Measurements from ENCODE around the gene SPTB. TPM values are rescaled to one million over a fixed set of nuclear protein-coding genes. Genes with fewer than 3 reads are reported as not detected.

SPTB gene
- total RNA-seq, 1 experiment from 2014 or later, result not detected

- in situ Hi-C loops (cut with HindIII; ENCODE audit: low sequenced_read_pairs), result no loop called here
Measured at GRCh38 chr14:64743061-64743460, 136.6 kb downstream of the SPTB start.

GRCh38 chr14:64741961-64742360, 137.7 kb downstream of the SPTB start:
- DNase-seq (ENCODE audit: low spot score), result no peak
- in situ Hi-C loops (cut with HindIII; ENCODE audit: low sequenced_read_pairs), result no loop called here

More at GRCh38 chr14:64743061-64743460, 136.6 kb downstream of the SPTB start:
- no peak for DNase-seq (ENCODE audit: low spot score)

GRCh38 chr14:64741200-64741599, 138.5 kb downstream of the SPTB start:
- in situ Hi-C loops (cut with HindIII; ENCODE audit: low sequenced_read_pairs), result no loop called here
- no peak for DNase-seq (ENCODE audit: low spot score)

GRCh38 chr14:64738281-64738804, 141.4 kb downstream of the SPTB start:
- in situ Hi-C loops (cut with HindIII; ENCODE audit: low sequenced_read_pairs), result no loop called here
- no peak for DNase-seq (ENCODE audit: low spot score)

GRCh38 chr14:64737391-64738280, 142.1 kb downstream of the SPTB start:
- in situ Hi-C loops (cut with HindIII; ENCODE audit: low sequenced_read_pairs), result no loop called here
- no peak for DNase-seq (ENCODE audit: low spot score)

GRCh38 chr14:64736271-64737169, 143.2 kb downstream of the SPTB start:
- in situ Hi-C loops (cut with HindIII; ENCODE audit: low sequenced_read_pairs), result no loop called here
- DNase-seq (ENCODE audit: low spot score), result peak; percentile 54

- in situ Hi-C loops (cut with HindIII; ENCODE audit: low sequenced_read_pairs), result no loop called here
- no peak for DNase-seq (ENCODE audit: low spot score)
Measured at GRCh38 chr14:64734990-64735389, 144.7 kb downstream of the SPTB start.

GRCh38 chr14:64733899-64734298, 145.8 kb downstream of the SPTB start:
- no peak for DNase-seq (ENCODE audit: low spot score)
- in situ Hi-C loops (cut with HindIII; ENCODE audit: low sequenced_read_pairs), result no loop called here

GRCh38 chr14:64733321-64733720, 146.4 kb downstream of the SPTB start:
- in situ Hi-C loops (cut with HindIII; ENCODE audit: low sequenced_read_pairs), result no loop called here
- DNase-seq (ENCODE audit: low spot score), result no peak

GRCh38 chr14:64732536-64733120, 147.1 kb downstream of the SPTB start:
- no peak for DNase-seq (ENCODE audit: low spot score)
- in situ Hi-C loops (cut with HindIII; ENCODE audit: low sequenced_read_pairs), result no loop called here

- in situ Hi-C loops (cut with HindIII; ENCODE audit: low sequenced_read_pairs), result no loop called here
- no peak for DNase-seq (ENCODE audit: low spot score)
Measured at GRCh38 chr14:64732066-64732465, 147.6 kb downstream of the SPTB start.

- in situ Hi-C loops (cut with HindIII; ENCODE audit: low sequenced_read_pairs), result no loop called here
- no peak for DNase-seq (ENCODE audit: low spot score)
Measured at GRCh38 chr14:64731141-64731581, 148.5 kb downstream of the SPTB start.

- DNase-seq (ENCODE audit: low spot score), result no peak
- in situ Hi-C loops (cut with HindIII; ENCODE audit: low sequenced_read_pairs), result no loop called here
Measured at GRCh38 chr14:64730681-64731080, 149.0 kb downstream of the SPTB start.

GRCh38 chr14:64730061-64730440, 149.7 kb downstream of the SPTB start:
- DNase-seq (ENCODE audit: low spot score), result no peak
- in situ Hi-C loops (cut with HindIII; ENCODE audit: low sequenced_read_pairs), result no loop called here

- in situ Hi-C loops (cut with HindIII; ENCODE audit: low sequenced_read_pairs), result no loop called here
- no peak for DNase-seq (ENCODE audit: low spot score)
Measured at GRCh38 chr14:64729386-64730060, 150.2 kb downstream of the SPTB start.

GRCh38 chr14:64728856-64729255, 150.9 kb downstream of the SPTB start:
- in situ Hi-C loops (cut with HindIII; ENCODE audit: low sequenced_read_pairs), result no loop called here
- DNase-seq (ENCODE audit: low spot score), result no peak

- in situ Hi-C loops (cut with HindIII; ENCODE audit: low sequenced_read_pairs), result no loop called here
- DNase-seq (ENCODE audit: low spot score), result no peak
Measured at GRCh38 chr14:64728106-64728505, 151.6 kb downstream of the SPTB start.

GRCh38 chr14:64727551-64728071, 152.1 kb downstream of the SPTB start:
- in situ Hi-C loops (cut with HindIII; ENCODE audit: low sequenced_read_pairs), result no loop called here
- no peak for DNase-seq (ENCODE audit: low spot score)

GRCh38 chr14:64726585-64726890, 153.2 kb downstream of the SPTB start:
- in situ Hi-C loops (cut with HindIII; ENCODE audit: low sequenced_read_pairs), result no loop called here
- no peak for DNase-seq (ENCODE audit: low spot score)
